LoVo (cell line): Measurements from ENCODE around the gene CDK2.

Experiments
- DNase-seq: peaks from one replicate; pipeline ENCODE4 v3.0.0-alpha.2; 2016; ENCODE audit warnings: low spot score

Gene CDK2

GRCh38 chr12:56014205-56014604 is 47.6 kb downstream of the CDK2 start:
- DNase-seq, result no peak

DNA sequence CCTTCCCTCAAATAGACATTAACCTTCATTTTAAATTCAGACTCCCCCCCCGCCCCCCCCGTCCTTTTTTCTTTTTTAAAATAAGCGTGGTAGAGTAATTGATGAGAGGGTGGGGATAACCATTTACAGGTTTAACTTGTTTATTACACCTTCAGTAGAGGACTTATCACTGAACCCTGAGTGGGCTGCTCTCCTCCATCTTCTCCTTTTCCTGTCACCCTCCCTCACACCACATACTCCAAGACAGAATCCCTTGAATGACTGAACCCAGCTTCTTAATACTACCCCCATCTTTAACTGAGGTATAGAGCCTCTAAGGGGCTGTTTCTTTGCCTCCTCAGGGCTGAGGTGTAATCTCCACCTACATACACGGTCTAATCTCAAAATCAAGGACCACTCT is 50.6 kb downstream of the CDK2 start:
- DNase-seq, result no peak

DNA sequence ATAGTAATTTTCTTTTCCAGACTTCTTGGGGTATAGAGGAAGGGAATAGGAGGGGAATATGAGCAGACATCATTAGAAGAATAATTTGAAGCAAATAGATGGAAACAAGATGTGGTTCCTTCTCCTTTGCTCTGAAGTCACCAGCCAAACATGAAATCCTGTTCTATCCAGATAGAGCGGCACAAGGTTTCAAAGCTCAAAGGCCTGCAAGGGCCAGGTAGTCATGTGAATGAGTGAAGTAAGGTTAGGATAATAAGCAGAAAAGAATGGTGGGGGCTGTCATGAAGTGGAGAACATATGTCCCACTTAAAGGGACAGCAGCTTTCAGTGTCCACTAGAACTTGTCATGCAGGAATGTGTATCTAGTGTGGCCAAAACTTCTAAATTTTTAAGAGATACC is 51.7 kb downstream of the CDK2 start:
- no peak for DNase-seq

DNA sequence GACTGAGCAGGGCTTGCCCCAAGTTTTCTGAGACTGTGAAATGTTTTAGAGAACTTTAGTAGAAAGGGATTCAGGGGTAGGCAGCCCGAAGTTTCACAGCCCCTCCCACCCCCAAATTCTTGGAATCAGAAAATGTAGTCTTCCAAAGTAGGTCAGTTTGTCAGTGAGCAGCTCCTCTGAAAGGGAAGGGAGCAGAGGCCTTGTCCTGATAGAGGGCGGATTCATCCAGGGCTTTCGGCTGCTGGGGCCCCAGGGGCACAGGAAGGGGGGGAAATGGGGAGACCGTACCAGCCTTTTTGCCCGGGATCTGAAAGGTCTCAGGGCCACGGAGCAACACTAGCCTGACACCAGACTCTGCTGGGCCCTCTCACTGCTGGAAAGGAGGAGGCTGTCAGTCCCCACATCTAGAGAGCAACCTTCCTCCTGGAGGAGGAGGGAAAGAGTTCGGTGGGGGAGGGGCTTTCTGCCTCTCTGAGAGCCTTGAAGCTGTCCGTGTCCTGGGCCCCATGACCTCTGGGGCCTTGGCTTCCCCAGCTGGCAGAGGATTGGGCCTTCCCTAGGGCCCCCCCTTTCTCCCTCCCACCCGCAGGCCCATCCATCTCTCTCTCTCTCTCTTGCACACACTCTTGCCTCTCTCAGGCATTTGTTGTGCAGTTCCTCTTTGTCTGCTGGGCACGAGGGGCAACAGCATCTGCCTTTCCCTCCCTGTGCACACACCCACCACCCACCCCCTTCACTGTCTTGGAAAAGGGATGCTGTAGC is 54.0 kb downstream of the CDK2 start, which contains the start of gene IKZF4:
IKZF4 (plus strand) TSS at position 621 of the 762 bp plus-strand sequence. CDS start 451 bp downstream, outside the sequence.
- DNase-seq, result no peak

- no peak for DNase-seq
Measured at GRCh38 chr12:56021889-56022497, 55.4 kb downstream of the CDK2 start.
